T follicular helper cell (primary cell): ENCODE results near the gene NPEPL1.

ENCODE experiments used
- DNase-seq: peaks from one replicate; pipeline ENCODE4 v3.0.0-alpha.2; 2020; ENCODE audit warnings: low read depth

The NPEPL1 gene

GRCh38 chr20:58700121-58700821 is 7.7 kb downstream of the NPEPL1 start:
- DNase-seq: no peak

- no peak for DNase-seq
Measured at GRCh38 chr20:58700823-58701222, 8.2 kb downstream of the NPEPL1 start.

- DNase-seq: no peak
Measured at GRCh38 chr20:58701431-58702160, 9.0 kb downstream of the NPEPL1 start.

- no peak for DNase-seq
Measured at GRCh38 chr20:58702161-58702510, 9.5 kb downstream of the NPEPL1 start.

GRCh38 chr20:58702859-58703648 is 10.5 kb downstream of the NPEPL1 start:
- no peak for DNase-seq

- DNase-seq: no peak
Measured at GRCh38 chr20:58703765-58704371, 11.3 kb downstream of the NPEPL1 start.

- no peak for DNase-seq
Measured at GRCh38 chr20:58705208-58705926, 12.8 kb downstream of the NPEPL1 start.

GRCh38 chr20:58706150-58706892 is 13.7 kb downstream of the NPEPL1 start:
- DNase-seq: no peak

- DNase-seq: no peak
Measured at GRCh38 chr20:58706975-58707681, 14.5 kb downstream of the NPEPL1 start.

- DNase-seq: no peak
Measured at GRCh38 chr20:58707770-58708169, 15.2 kb downstream of the NPEPL1 start.

GRCh38 chr20:58708246-58708931 is 15.8 kb downstream of the NPEPL1 start:
- no peak for DNase-seq

GRCh38 chr20:58709013-58709702 is 16.6 kb downstream of the NPEPL1 start:
- no peak for DNase-seq

- DNase-seq: no peak
Measured at GRCh38 chr20:58709703-58710039, 17.1 kb downstream of the NPEPL1 start.

GRCh38 chr20:58710481-58711265 is 18.1 kb downstream of the NPEPL1 start:
- no peak for DNase-seq

GRCh38 chr20:58711266-58712051 is 18.9 kb downstream of the NPEPL1 start:
- DNase-seq: no peak

GRCh38 chr20:58712151-58712791 is 19.7 kb downstream of the NPEPL1 start:
- DNase-seq: no peak
